Renal cortical epithelial cell (primary cell): ENCODE measurements around the gene ST13. TPM values are rescaled to one million over a fixed set of nuclear protein-coding genes. Genes with fewer than 3 reads are reported as not detected.
"Not testable (repeated sequence)": the region's sequence is repeated elsewhere in the genome, so short reads cannot be mapped to it uniquely, and the experiment has no call there.

Experiments
- DNase-seq: peaks from one replicate; pipeline ENCODE4 v3.0.0-alpha.2; 2011; ENCODE audit warnings: low read depth
- total RNA-seq: library from RNA; depleted of rRNA; stranded (reverse); fragments of >200 nt; gene quantifications from 2 replicates; pipeline ENCODE4 v1.2.3, GENCODE V29; 2014

ST13 gene
- total RNA-seq, 1 donor from 2014 or later, result 255 TPM

GRCh38 chr22:40782521-40782920, 73.9 kb downstream of the ST13 start:
- no peak for DNase-seq

- not testable (repeated sequence) for DNase-seq
These were observed 74.7 kb downstream of the ST13 start for GRCh38 chr22:40781749-40782148.

Other genes with a start within 250 kb of the ST13 start
- gene MRTFA, start 219.9 kb downstream of the ST13 start, total RNA-seq, result 29.3 and 77.7 TPM in 2 replicates
- gene MCHR1, start 177.2 kb downstream of the ST13 start, total RNA-seq, result 0.50 and 2.4 TPM in 2 replicates
- 27.4 and 31.8 TPM in 2 replicates for gene SLC25A17, start 37.3 kb downstream of the ST13 start, total RNA-seq
- 3.5 and 14.7 TPM in 2 replicates for gene XPNPEP3, start 509 bp upstream of the ST13 start, total RNA-seq
- not detected in 2 replicates for gene DNAJB7, start 5.5 kb upstream of the ST13 start, total RNA-seq
- 36.6 and 123 TPM in 2 replicates for gene RBX1, start 94.7 kb upstream of the ST13 start, total RNA-seq
- gene EP300, start 236.0 kb upstream of the ST13 start, total RNA-seq, result 15.5 and 168 TPM in 2 replicates